CD4-positive, alpha-beta T cell treated with Interleukin-4 for 4 hours (primary cell): ENCODE measurements around the gene DRAXIN.

Experiments
- DNase-seq: peaks from one replicate; pipeline ENCODE4 v3.0.0-alpha.2; 2020

Gene DRAXIN

DNA sequence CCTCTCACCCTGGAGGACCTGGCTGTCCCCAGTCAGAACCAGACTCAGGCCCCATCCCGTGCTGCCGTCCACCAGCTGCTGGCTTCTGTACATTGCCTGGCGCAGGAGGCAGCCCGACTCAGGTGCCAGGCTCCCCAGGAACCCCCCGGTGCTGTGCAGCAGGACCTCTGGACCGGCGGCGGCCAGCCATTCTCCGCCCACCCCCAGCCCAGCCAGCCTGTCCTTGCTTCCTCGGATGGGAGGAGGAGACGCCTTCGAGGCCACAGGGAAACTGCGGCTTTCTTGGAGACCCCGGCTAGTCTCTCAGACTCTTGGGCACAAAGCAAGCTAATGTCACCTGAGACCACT is 74.9 kb downstream of the DRAXIN start:
- no peak for DNase-seq

DNA sequence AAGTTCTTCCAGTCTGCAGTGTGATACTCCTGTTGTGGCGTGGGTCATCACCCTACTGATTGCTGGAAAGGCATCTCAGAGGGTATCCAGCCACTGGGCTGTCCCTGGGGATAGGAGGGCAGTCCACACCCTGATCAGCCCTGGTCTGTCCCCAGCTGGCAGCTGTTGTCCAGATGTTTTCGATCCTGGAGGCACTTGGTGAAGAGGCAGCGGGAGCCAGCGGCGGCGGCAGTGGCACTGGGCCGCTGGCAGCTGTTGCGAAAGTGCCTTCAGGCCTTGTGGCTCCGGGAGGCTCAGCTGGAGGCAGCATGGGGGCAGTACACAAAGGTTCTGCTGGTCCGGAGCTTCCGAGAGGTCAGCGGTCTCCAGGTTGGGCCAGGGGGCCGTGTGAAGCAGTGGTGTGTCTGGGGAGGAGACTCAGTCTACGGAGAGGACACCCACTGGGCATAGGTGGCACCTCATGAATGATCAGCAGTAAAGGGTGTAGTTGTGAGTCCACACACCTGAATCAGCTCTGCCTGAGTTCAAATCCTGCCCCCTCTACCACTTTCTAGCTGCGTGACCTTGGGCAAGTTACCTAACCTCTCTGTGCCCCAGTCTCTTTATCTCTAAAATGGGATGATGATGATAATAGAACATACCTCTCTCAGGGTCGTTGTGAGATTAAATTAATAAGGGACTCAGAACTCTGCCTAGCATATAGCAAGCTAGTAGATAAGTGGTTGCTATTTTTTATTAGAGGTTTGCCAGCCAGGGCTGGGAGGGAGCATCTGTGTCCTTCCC is 76.6 kb downstream of the DRAXIN start:
- DNase-seq = no peak

DNA sequence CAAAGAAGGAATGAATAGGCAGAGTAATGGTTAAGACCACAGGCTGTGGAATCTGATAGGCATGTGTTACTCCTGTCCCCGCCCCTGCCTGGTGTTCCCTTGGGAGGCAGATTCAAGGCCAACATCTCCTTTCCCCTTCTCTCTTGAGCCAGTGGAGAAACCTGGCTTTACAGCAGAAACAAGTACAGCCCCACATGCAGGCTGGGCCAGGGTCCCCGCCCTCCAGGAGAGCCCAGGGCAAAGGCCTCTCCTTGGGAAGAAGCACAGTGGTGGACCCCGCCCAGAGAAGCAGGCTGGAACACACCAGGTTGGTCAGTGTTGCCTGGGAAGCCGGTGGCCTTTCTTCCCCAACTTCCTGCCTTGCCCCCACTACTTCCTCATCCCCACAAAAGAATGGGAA is 77.3 kb downstream of the DRAXIN start:
- no peak for DNase-seq

DNA sequence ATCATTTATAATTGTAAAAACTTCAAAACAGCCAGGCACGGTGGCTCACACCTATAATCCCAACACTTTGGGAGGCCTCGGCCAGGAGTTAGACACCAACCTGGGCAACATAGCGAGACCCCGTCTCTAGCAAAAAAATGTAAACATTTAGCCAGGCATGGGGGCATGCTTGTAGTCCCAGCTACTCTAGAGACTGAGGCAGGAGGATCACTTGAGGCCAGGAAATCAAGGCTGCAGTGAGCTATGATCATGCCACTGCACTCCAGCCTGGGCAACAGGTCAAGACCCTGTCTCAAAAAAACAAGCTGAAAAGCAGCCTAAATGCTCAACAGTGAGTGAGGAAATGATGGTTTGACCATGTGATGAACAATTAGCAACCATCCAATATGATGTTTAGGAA is 77.8 kb downstream of the DRAXIN start:
- no peak for DNase-seq

DNA sequence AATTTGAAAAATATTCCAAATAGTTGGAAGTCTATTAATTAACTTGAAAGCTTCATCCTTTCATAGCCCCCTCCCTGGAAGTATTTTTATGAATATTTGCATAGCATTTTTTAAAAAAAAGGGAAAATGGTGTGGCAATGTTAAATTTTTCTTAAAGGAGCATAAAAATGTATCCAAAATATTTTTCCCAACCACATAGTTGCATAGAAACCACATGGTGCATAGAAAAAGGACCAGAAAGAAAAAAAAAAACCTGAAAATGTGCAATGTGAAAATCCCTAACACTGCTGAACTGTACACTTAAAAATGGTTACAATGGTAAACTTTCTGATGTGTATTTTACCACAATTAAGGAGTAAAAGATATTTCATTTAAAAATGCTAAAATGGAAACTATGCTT is 78.5 kb downstream of the DRAXIN start:
- DNase-seq = no peak

DNA sequence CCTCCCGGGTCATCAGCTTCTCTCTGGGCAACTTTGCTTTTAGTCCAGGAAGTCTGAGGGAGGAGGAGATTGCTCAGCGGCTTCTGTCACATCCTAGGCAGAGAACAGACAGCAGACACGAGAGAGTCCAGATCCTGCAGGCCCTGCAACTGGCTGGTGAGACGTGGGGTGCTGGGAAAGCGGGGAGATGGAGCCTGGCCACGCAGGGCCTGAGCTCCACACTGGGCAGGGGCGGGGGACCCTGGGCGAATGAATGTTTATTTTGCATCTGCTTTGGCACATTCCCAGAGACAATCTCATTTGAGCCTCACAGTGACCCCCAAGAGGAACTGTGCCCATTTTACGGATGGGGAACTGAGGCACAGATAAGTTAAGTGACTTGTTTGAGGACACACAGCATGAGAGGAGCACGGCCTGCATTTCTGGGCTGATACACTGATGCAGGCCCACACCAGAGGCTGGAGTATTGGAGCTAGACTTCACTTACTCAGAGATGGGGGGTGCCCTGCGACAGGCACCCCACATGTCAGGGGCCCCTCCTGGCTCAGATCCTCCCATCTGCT is 80.1 kb downstream of the DRAXIN start:
- no peak for DNase-seq

DNA sequence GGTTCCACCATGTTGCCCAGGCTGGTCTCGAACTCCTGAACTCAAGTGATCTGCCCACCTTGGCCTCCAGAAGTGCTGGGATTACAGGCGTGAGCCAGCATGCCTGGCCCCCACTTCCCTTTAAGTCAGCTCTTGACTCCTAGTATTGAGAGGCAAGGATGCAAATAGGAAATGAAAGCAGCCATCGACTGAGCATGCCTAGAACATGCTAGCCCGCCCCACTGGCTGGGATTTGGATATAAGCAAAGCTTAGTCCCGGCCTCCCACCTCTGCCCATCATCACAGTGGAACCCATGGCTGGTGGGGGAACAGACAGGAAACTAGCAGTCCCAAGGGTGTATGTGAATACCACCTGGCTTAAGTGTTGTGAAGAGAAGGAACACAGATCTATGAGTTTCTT is 80.9 kb downstream of the DRAXIN start:
- no peak for DNase-seq

DNA sequence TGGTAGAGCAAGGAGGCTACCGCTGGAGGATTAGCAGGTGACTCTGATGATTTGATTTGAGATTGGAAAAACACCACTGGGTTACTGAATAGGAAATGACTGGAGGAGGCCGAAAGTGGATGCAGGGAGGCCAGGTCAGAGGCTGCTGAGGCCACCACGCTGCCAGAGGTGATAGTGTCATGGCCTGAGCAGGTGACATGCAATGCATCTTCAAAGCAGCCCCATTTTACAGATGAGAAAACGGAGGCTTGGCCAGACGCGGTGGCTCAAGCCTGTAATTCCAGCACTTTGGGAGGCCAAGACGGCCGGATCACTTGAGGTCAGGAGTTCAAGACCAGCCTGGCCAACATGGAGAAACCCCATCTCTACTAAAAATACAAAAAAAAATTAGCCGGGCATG is 83.2 kb downstream of the DRAXIN start:
- no peak for DNase-seq
